GM13976 (cell line): Measurements from ENCODE around the gene RBMX.

Source experiments
- DNase-seq: peaks from one replicate; pipeline ENCODE4 v3.0.0; 2012; ENCODE audit warnings: low spot score
- CTCF ChIP-seq: IDR thresholded peaks from 2 replicates; pipeline ENCODE4 v1.5.1; 2012; ENCODE audit warnings: borderline replicate concordance, mild to moderate bottlenecking; ENCODE audit not compliant: insufficient read depth; ENCODE audit errors: extremely low read depth, missing control alignments, control extremely low read depth
- in situ Hi-C: fragments of 300-500 bp; cut with MboI; formaldehyde crosslinking; loops from one replicate; pipeline ENCODE4 v1.12.0; 2022; ENCODE audit warnings: low sequenced_read_pairs, mixed read lengths, inconsistent platforms; ENCODE audit not compliant: unreplicated experiment

RBMX gene

DNA sequence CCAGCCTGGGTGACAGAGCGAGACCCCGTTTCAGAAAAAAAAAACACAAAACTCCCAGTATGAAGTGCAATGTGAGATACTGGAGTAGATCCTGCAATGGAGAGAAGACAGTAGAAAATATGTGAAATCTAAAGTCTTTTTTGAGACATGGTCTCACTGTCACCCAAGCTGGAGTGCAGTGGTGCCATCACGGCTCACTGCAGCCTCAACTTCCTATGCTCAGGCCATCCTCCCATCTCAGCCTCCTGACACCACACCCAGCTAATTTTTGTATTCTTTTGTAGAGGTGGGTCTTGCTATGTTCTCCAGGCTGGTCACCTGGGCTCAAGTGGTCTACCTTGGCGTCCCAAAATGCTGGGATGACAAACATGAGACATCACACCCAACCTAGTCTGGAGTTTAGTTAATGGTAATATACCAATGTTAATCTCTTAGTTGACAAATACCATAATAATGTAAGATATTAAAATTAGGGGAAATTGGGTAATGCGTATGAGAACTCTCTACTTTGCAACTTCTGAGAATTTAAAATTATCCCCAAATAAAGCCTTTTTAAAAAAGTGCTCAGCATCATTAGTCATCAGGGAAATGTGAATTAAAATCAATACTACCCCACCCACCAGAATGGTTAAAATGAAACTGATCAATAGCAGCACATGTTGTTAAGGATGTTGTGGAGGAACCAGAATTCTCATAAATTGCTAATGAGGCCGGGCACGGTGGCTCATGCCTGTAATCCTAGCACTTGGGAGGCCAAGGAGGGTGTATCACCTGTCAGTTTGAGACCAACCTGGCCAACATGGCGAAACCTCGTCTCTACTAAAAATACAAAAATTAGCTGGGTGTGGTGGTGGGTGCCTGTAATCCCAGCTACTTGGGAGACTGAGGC, 15.0 kb downstream of the RBMX start:
- no peak for DNase-seq
- no peak for TF ChIP-seq CTCF
- in situ Hi-C loops: no loop called here

GRCh38 chrX:136863826-136864225, 16.7 kb downstream of the RBMX start:
- in situ Hi-C loops: no loop called here
- no peak for TF ChIP-seq CTCF
- no peak for DNase-seq

GRCh38 chrX:136862546-136862945, 18.0 kb downstream of the RBMX start:
- no peak for TF ChIP-seq CTCF
- no peak for DNase-seq
- in situ Hi-C loops: no loop called here

GRCh38 chrX:136861877-136862276, 18.6 kb downstream of the RBMX start:
- in situ Hi-C loops: no loop called here

GRCh38 chrX:136858007-136858756, 22.3 kb downstream of the RBMX start:
- DNase-seq: no peak
- no peak for TF ChIP-seq CTCF
- in situ Hi-C loops: no loop called here

More at GRCh38 chrX:136861877-136862276, 18.6 kb downstream of the RBMX start:
- no peak for DNase-seq
- TF ChIP-seq CTCF: no peak

- in situ Hi-C loops: no loop called here
- no peak for TF ChIP-seq CTCF
- DNase-seq: peak; percentile 26
Observed at GRCh38 chrX:136856551-136856950, 24.0 kb downstream of the RBMX start.
